ENCODE measurements around the gene TLE2.
"Not testable (repeated sequence)": the region's sequence is repeated elsewhere in the genome, so short reads cannot be mapped to it uniquely, and the experiment has no call there.

TLE2 gene

GRCh38 chr19:3055741-3056416 lies 26.8 kb upstream of the TLE2 start:
- no peak for TF ChIP-seq CTCF (IDR thresholded peaks at IDR 0.05; ENCODE audit: borderline replicate concordance, insufficient read depth, low read depth, low read length)
- H3K4me3 ChIP-seq (ENCODE audit: low read depth, low read length) = no peak overlapping the region

- TF ChIP-seq CTCF (IDR thresholded peaks at IDR 0.05; ENCODE audit: borderline replicate concordance, insufficient read depth, low read depth, low read length) = no peak
- no peak overlapping the region for H3K4me3 ChIP-seq (ENCODE audit: low read depth, low read length)
Observed at GRCh38 chr19:3054972-3055740, 26.1 kb upstream of the TLE2 start.

GRCh38 chr19:3054265-3054971 lies 25.3 kb upstream of the TLE2 start:
- H3K4me3 ChIP-seq (ENCODE audit: low read depth, low read length) = no peak overlapping the region
- TF ChIP-seq CTCF (IDR thresholded peaks at IDR 0.05; ENCODE audit: borderline replicate concordance, insufficient read depth, low read depth, low read length) = no peak

- no peak for TF ChIP-seq CTCF (IDR thresholded peaks at IDR 0.05; ENCODE audit: borderline replicate concordance, insufficient read depth, low read depth, low read length)
Observed at GRCh38 chr19:3053780-3054179, 24.7 kb upstream of the TLE2 start.

GRCh38 chr19:3053218-3053621 lies 24.1 kb upstream of the TLE2 start:
- TF ChIP-seq CTCF (IDR thresholded peaks at IDR 0.05; ENCODE audit: borderline replicate concordance, insufficient read depth, low read depth, low read length) = no peak
- H3K4me3 ChIP-seq (ENCODE audit: low read depth, low read length) = no peak overlapping the region

More at GRCh38 chr19:3053780-3054179, 24.7 kb upstream of the TLE2 start:
- H3K4me3 ChIP-seq (ENCODE audit: low read depth, low read length) = no peak overlapping the region

- H3K4me3 ChIP-seq (ENCODE audit: low read depth, low read length) = not testable (repeated sequence)
Observed at GRCh38 chr19:3050016-3050415, 20.9 kb upstream of the TLE2 start.

GRCh38 chr19:3049089-3049488 lies 20.0 kb upstream of the TLE2 start:
- no peak for TF ChIP-seq CTCF (IDR thresholded peaks at IDR 0.05; ENCODE audit: borderline replicate concordance, insufficient read depth, low read depth, low read length)
- H3K4me3 ChIP-seq (ENCODE audit: low read depth, low read length) = no peak overlapping the region

Data from GM12875 (cell line).